ENCODE measurements around the gene LRRC55. TPM values are rescaled to one million over a fixed set of nuclear protein-coding genes. Genes with fewer than 3 reads are reported as not detected.

The LRRC55 gene
- total RNA-seq, 6 donors from 2014 or later, result 0.10 to 0.11 TPM; not detected in 4

DNA sequence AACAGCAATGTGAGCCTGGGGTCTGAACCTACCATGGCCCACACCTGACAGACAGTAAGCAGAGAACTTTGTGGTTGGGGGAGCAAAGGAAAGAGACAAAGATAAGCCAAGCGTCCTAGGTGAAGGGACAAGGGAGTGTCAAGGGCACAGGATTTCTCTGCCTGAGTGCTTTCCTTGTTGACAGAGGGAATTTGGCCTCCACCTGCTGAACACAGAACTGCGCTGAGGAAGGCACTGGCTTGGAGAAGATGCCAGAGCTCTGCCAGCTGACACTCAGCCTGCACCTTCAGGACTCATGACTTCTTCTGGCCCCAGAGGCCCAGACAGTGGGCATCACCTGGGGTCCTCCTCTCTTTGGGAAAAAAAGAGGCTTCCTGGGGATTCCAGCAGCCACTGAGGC lies 789 bp upstream of the LRRC55 start:
- TF ChIP-seq, protein P1, sequence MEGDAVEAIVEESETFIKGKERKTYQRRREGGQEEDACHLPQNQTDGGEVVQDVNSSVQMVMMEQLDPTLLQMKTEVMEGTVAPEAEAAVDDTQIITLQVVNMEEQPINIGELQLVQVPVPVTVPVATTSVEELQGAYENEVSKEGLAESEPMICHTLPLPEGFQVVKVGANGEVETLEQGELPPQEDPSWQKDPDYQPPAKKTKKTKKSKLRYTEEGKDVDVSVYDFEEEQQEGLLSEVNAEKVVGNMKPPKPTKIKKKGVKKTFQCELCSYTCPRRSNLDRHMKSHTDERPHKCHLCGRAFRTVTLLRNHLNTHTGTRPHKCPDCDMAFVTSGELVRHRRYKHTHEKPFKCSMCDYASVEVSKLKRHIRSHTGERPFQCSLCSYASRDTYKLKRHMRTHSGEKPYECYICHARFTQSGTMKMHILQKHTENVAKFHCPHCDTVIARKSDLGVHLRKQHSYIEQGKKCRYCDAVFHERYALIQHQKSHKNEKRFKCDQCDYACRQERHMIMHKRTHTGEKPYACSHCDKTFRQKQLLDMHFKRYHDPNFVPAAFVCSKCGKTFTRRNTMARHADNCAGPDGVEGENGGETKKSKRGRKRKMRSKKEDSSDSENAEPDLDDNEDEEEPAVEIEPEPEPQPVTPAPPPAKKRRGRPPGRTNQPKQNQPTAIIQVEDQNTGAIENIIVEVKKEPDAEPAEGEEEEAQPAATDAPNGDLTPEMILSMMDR (IDR thresholded peaks at IDR 0.05), result no peak
- TF ChIP-seq POLR2AphosphoS5 (IDR thresholded peaks at IDR 0.05), result no peak
- TF ChIP-seq EP300 (IDR thresholded peaks at IDR 0.05), result no peak
- no peak for TF ChIP-seq POLR2A (IDR thresholded peaks at IDR 0.05)
- DNase-seq, result no peak
- peaks cover 0 to 10% (median 2%) of the 10 kb centered on the region in 4 donors for H3K4me1 ChIP-seq
- WGBS, 2 donors, result 50 to 57% methylated on average over 1 to 2 of the region's 2 CpGs
- ATAC-seq (ENCODE audit: low FRiP score in 2 of 2), result no peak
- no peak overlapping the region for H3K4me3 ChIP-seq
- no peaks in the 10 kb centered on the region for H3K36me3 ChIP-seq
- H3K27me3 ChIP-seq, result no peaks in the 10 kb centered on the region
- no peak overlapping the region for H3K27ac ChIP-seq
- H3K9me3 ChIP-seq, result no peaks in the 10 kb centered on the region

DNA sequence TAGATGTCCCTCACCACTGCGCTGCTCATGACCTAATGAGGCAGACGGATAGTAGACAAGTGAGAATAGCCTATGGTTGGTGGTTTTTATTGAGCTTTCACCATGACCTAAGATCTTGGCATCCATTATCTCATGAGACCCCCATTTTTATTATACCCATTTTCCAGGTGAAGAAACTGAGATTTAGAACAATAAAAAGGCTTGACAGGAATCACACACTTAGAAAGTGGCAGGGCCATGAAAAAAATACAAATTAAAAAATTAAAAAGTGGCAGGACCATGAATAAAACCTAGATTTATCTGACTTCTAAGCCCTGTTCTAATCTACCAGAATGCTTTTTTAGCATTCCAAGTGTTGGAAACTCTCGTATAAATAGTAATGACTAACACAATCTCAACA lies 1.1 kb downstream of the LRRC55 start:
- ATAC-seq (ENCODE audit: low FRiP score in 2 of 2), result no peak
- TF ChIP-seq POLR2AphosphoS5 (IDR thresholded peaks at IDR 0.05) (no peak), POLR2A (IDR thresholded peaks at IDR 0.05) (no peak)
- Histone ChIP-seq H3K4me3 (no peak overlapping the region), H3K36me3 (no peaks in the 10 kb centered on the region), H3K27ac (no peak overlapping the region), H3K27me3 (no peaks in the 10 kb centered on the region), H3K4me1 (peaks cover 0 to 10% (median 2%) of the 10 kb centered on the region in 4 donors), H3K9me3 (no peaks in the 10 kb centered on the region)
- no peak for DNase-seq
- WGBS, 2 donors, result 90% methylated on average over 3 of the region's 3 CpGs

DNA sequence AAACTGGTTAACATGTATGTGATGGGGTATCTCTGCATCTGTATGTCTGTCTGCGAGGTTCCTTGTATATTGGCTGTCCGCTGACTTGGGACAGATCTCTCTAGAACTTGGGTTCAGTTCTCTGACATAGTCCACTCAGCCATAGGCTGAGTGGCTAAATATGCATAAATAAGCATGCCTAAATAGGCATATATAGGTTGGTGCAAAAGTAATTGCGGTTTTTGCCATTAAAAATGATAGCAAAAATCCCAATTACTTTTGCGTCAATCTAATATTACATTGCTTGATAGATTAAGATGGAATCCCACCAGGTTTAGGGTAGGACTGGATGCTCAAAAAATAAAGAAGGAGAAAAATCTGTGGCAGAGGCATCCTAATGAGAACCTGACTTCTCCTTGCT lies 8.8 kb downstream of the LRRC55 start:
- DNase-seq (no peak), ATAC-seq (ENCODE audit: low FRiP score in 2 of 2) (no peak)
- Histone ChIP-seq H3K27me3 (no peaks in the 10 kb centered on the region), H3K27ac (no peak overlapping the region), H3K4me3 (no peak overlapping the region), H3K36me3 (no peaks in the 10 kb centered on the region), H3K4me1 (peaks cover 0 to 10% (median 3%) of the 10 kb centered on the region in 4 donors), H3K9me3 (no peaks in the 10 kb centered on the region)
- WGBS, 2 donors, result 94 to 97% methylated on average over 4 of the region's 4 CpGs
- no peak for TF ChIP-seq EP300 (IDR thresholded peaks at IDR 0.05)
- TF ChIP-seq, protein P1 (IDR thresholded peaks at IDR 0.05), result no peak
- no peak for TF ChIP-seq POLR2AphosphoS5 (IDR thresholded peaks at IDR 0.05)
- no peak for TF ChIP-seq POLR2A (IDR thresholded peaks at IDR 0.05)

DNA sequence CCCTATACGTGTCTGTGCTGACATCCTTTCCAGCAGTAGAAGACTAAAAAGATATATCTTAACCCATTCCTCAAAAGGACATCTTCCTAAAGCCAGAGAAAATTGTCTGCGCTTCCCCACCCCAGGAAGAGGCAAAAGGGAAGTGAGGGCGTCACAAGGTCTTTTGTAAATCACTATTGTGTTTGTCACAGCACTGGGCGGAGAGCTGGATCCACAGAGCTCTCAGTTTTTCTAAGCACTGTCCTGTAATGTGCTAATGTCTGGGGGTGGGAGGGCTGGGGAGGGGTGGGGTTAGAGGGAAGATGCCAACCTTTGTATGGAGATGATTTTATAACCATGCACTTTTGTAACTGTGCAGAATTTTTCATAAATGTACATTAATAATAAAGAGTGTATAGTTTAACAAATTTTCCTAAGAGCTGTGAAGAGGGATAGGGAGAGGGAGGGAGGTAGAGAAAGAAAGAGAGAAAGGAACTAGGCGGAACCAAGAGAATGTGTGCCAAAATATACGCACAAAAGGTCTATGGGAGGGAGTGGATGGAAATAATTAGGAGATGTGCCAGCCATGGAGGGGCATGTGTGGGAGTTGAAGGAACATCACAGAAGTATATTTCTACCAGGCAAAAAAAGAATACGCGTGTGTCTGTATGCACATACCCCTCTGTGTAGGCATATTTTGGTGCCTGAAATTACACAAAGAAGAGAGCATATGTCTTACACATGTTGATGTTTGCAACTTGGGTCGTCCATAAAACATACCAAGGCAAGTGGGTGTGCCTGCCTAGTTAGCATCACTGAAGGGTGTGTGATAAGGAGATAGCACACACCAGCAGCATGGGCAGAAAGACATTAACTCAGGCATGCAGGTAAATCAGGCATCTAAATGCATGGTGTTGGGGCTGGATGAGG lies 9.8 kb downstream of the LRRC55 start:
- ATAC-seq (ENCODE audit: low FRiP score in 2 of 2) (no peak), DNase-seq (no peak)
- H3K36me3 ChIP-seq, result no peaks in the 10 kb centered on the region
- H3K4me3 ChIP-seq, result no peak overlapping the region
- peaks cover 0 to 10% (median 3%) of the 10 kb centered on the region in 4 donors for H3K4me1 ChIP-seq
- H3K27ac ChIP-seq, result no peak overlapping the region
- TF ChIP-seq EP300 (IDR thresholded peaks at IDR 0.05) (no peak), POLR2A (IDR thresholded peaks at IDR 0.05) (no peak), POLR2AphosphoS5 (IDR thresholded peaks at IDR 0.05) (no peak)
- TF ChIP-seq, protein P1 (IDR thresholded peaks at IDR 0.05), result no peak
- 58 to 65% methylated on average over 9 of the region's 9 CpGs for WGBS, 2 donors
- no peaks in the 10 kb centered on the region for H3K27me3 ChIP-seq
- no peaks in the 10 kb centered on the region for H3K9me3 ChIP-seq

DNA sequence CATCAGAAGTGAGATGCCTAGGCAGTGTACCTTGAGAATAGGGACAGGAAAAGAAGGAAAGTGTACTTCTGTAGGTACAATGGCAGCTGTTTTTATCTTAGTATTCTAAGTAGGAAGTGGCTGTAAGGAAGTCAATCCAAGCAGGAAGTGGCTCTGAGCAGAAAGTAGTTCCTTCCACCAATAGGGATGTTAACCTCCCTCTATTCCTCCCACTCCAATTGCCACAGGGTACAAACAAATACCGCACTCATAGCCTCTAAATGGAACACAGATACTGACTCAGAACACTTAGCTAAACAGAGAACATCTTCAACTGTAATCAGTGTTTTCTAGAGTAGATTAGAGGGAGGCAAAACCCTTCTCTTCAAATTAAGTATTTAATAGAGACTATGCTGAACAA lies 10.6 kb downstream of the LRRC55 start:
- ATAC-seq (ENCODE audit: low FRiP score in 2 of 2), result no peak
- Histone ChIP-seq H3K4me3 (no peak overlapping the region), H3K36me3 (no peaks in the 10 kb centered on the region), H3K9me3 (no peaks in the 10 kb centered on the region), H3K27ac (no peak overlapping the region), H3K4me1 (peaks cover 0 to 10% (median 3%) of the 10 kb centered on the region in 4 donors), H3K27me3 (no peaks in the 10 kb centered on the region)
- no peak for DNase-seq
- WGBS, 2 donors, result 38 to 60% methylated on average over 1 of the region's 1 CpG
- TF ChIP-seq, protein P1 (IDR thresholded peaks at IDR 0.05), result no peak
- no peak for TF ChIP-seq POLR2A (IDR thresholded peaks at IDR 0.05)

All from upper lobe of left lung (tissue), 6 donors.